HG03159 (cell line): ENCODE data around the gene MUC12.
"Not testable (repeated sequence)": the region's sequence is repeated elsewhere in the genome, so short reads cannot be mapped to it uniquely, and the experiment has no call there.

Source experiments
- ATAC-seq: cut with Tn5 transposase; IDR thresholded peaks from one replicate; pipeline ENCODE4 v1.9.1; 2021; ENCODE audit warnings: mild to moderate bottlenecking, moderate library complexity; ENCODE audit not compliant: unreplicated experiment

Gene MUC12

GRCh38 chr7:101060992-101061391 lies 91.6 kb downstream of the MUC12 start:
- no peak for ATAC-seq

- ATAC-seq: not testable (repeated sequence)
Observed at GRCh38 chr7:101064176-101064550, 94.8 kb downstream of the MUC12 start.

- not testable (repeated sequence) for ATAC-seq
Observed at GRCh38 chr7:101065162-101065561, 95.8 kb downstream of the MUC12 start.

- ATAC-seq: no peak
Observed at GRCh38 chr7:101066141-101066832, 96.9 kb downstream of the MUC12 start.

GRCh38 chr7:101066833-101067177 lies 97.4 kb downstream of the MUC12 start:
- no peak for ATAC-seq

- no peak for ATAC-seq
Observed at GRCh38 chr7:101068401-101068800, 99.0 kb downstream of the MUC12 start.
